ENCODE measurements around the gene GREB1L. TPM values are rescaled to one million over a fixed set of nuclear protein-coding genes. Genes with fewer than 3 reads are reported as not detected.

The GREB1L gene
- total RNA-seq, 1 donor from 2014 or later, result 0.70 TPM

DNA sequence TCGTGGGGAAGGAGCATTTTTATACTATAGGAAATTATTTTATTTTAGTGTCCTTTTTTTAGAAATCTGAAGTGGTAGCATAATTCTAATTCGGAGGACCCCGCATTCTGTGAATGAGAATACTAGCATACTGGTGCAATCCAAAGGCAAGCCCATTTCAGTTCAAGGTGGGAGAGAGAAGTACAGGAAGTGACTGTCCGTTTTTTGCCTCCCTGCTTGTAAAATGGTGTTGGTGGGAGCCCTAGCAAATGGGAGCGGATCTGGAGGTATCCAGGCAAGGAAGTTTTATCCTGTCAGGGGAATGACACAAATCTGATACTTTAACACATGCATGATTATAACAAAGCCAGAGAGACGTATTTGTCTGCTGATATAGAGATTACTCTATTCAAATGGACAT, 216.8 kb downstream of the GREB1L start:
- H3K27me3 Mint-ChIP-seq (ENCODE audit: unreplicated experiment), result peaks cover 12% of the 10 kb centered on the region
- H3K36me3 Mint-ChIP-seq (ENCODE audit: unreplicated experiment), result no peaks in the 10 kb centered on the region
- H3K4me1 Mint-ChIP-seq (ENCODE audit: unreplicated experiment), result peaks cover 15% of the 10 kb centered on the region
- TF ChIP-seq, protein P1, sequence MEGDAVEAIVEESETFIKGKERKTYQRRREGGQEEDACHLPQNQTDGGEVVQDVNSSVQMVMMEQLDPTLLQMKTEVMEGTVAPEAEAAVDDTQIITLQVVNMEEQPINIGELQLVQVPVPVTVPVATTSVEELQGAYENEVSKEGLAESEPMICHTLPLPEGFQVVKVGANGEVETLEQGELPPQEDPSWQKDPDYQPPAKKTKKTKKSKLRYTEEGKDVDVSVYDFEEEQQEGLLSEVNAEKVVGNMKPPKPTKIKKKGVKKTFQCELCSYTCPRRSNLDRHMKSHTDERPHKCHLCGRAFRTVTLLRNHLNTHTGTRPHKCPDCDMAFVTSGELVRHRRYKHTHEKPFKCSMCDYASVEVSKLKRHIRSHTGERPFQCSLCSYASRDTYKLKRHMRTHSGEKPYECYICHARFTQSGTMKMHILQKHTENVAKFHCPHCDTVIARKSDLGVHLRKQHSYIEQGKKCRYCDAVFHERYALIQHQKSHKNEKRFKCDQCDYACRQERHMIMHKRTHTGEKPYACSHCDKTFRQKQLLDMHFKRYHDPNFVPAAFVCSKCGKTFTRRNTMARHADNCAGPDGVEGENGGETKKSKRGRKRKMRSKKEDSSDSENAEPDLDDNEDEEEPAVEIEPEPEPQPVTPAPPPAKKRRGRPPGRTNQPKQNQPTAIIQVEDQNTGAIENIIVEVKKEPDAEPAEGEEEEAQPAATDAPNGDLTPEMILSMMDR (IDR thresholded peaks at IDR 0.05), result no peak
- no peaks in the 10 kb centered on the region for H3K9me3 Mint-ChIP-seq (ENCODE audit: unreplicated experiment)
- no peak overlapping the region for H3K27ac Mint-ChIP-seq (ENCODE audit: unreplicated experiment)
- no peak for DNase-seq (ENCODE audit: extremely low spot score, unreplicated experiment)
- no peak overlapping the region for H3K4me3 Mint-ChIP-seq (ENCODE audit: unreplicated experiment)

DNA sequence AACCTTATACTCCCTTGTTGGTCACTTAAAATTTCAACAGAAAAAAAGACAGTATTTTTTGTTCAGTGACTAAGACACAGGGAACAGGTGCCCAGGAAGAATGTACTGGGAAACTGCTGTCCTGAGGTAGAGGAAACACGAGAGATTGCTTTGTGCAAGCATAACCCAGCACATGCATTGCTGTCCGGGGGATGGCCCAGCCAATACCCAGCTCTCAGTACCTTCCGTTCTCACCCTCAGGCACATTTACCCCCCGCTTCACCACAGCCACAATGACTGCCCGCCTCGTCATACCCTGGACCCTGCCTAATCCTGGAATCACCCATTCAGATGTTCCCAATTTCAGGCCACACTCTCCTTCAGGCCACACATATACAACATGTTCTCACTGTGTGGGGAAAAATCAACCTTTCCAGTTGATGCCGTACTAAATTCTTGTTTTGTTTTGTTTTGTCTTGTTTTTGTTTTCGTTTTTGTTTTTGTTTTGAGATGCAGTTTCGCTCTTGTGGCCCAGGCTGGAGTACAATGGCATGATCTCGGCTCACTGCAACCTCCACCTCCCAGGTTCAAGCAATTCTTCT, 217.8 kb downstream of the GREB1L start:
- H3K9me3 Mint-ChIP-seq (ENCODE audit: unreplicated experiment), result no peaks in the 10 kb centered on the region
- H3K27ac Mint-ChIP-seq (ENCODE audit: unreplicated experiment), result no peak overlapping the region
- TF ChIP-seq, protein P1 (IDR thresholded peaks at IDR 0.05), result no peak
- peaks cover 19% of the 10 kb centered on the region for H3K27me3 Mint-ChIP-seq (ENCODE audit: unreplicated experiment)
- H3K4me3 Mint-ChIP-seq (ENCODE audit: unreplicated experiment), result no peak overlapping the region
- peaks cover 15% of the 10 kb centered on the region for H3K4me1 Mint-ChIP-seq (ENCODE audit: unreplicated experiment)
- H3K36me3 Mint-ChIP-seq (ENCODE audit: unreplicated experiment), result no peaks in the 10 kb centered on the region
- no peak for DNase-seq (ENCODE audit: extremely low spot score, unreplicated experiment)

DNA sequence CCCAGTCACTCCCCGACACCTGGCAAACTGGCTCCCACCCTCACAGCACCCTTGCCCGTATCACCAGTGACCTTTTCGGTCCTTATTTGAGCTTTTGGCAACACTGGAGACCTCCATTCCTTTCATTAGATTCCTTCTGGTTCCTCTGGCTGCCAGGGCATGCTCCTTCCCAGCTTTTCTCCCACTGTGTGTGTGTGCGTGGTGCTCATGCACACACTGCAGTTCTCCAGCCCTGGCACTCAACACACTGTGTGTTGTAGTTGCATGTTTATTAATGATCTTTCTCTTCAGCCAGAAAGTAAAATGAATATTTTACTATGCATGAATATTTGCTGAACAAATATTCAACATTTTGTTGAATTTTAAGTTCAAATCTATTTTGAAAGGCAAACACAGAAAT, 219.4 kb downstream of the GREB1L start:
- TF ChIP-seq, protein P1 (IDR thresholded peaks at IDR 0.05), result no peak
- no peak overlapping the region for H3K4me3 Mint-ChIP-seq (ENCODE audit: unreplicated experiment)
- H3K4me1 Mint-ChIP-seq (ENCODE audit: unreplicated experiment), result peaks cover 15% of the 10 kb centered on the region
- no peaks in the 10 kb centered on the region for H3K9me3 Mint-ChIP-seq (ENCODE audit: unreplicated experiment)
- H3K36me3 Mint-ChIP-seq (ENCODE audit: unreplicated experiment), result no peaks in the 10 kb centered on the region
- no peak overlapping the region for H3K27ac Mint-ChIP-seq (ENCODE audit: unreplicated experiment)
- DNase-seq (ENCODE audit: extremely low spot score, unreplicated experiment), result no peak
- H3K27me3 Mint-ChIP-seq (ENCODE audit: unreplicated experiment), result peaks cover 22% of the 10 kb centered on the region

DNA sequence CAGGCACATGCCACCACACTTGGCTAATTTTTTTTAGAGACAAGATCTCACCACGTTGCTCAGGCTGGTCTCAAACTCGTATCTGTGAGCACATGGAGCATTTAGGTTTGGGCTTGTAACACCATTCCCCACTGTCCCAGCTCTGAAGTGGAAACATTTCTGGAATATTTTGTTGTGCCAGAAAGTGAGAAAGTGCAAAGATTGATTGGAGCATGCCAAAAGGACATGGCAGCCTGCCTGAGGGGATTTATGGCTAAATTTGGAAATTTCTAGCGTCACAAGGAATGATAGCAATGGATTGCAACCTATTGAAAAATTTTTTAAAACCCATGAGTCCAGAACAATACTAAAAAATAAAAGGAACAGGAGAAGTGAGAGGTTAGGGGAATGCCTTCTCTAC, 221.7 kb downstream of the GREB1L start:
- Mint-ChIP-seq H3K4me3 (ENCODE audit: unreplicated experiment) (no peak overlapping the region), H3K9me3 (ENCODE audit: unreplicated experiment) (no peaks in the 10 kb centered on the region), H3K27me3 (ENCODE audit: unreplicated experiment) (peaks cover 42% of the 10 kb centered on the region), H3K36me3 (ENCODE audit: unreplicated experiment) (no peaks in the 10 kb centered on the region), H3K27ac (ENCODE audit: unreplicated experiment) (no peak overlapping the region), H3K4me1 (ENCODE audit: unreplicated experiment) (peaks cover 3% of the 10 kb centered on the region)
- TF ChIP-seq, protein P1 (IDR thresholded peaks at IDR 0.05), result no peak
- no peak for DNase-seq (ENCODE audit: extremely low spot score, unreplicated experiment)

DNA sequence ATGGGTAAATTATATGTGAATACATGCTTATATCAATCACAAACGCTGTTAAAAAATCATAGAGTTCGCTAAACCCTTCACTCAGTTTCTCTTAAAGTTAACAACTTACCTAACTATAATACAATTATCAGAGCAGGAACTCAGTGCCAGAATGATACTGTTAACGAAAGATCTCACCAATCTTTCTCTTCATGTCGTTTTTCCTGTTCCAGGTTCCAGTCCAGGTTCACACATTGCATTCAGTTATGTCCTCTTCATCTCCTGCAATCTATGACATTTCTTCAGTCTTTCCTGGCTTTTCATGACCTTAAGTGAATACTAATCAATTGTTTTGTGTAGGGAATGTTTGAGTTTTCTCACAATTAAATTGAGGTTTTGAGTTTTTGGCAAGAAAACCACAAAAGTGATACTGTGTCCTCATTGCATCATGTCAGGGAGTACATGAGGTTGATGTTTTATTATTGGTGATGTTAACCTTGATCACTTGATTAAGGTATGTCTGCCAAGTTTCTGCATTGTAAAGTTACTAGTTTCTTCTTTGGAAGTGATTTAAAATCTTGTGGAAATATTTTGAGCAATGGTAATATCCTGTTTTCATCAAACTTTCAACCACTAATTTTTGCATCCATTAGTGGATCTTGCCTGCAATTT, 226.6 kb downstream of the GREB1L start:
- TF ChIP-seq, protein P1 (IDR thresholded peaks at IDR 0.05), result no peak
- Mint-ChIP-seq H3K27ac (ENCODE audit: unreplicated experiment) (no peak overlapping the region), H3K36me3 (ENCODE audit: unreplicated experiment) (peaks cover under 1% of the 10 kb centered on the region), H3K9me3 (ENCODE audit: unreplicated experiment) (no peaks in the 10 kb centered on the region), H3K4me1 (ENCODE audit: unreplicated experiment) (no peaks in the 10 kb centered on the region), H3K27me3 (ENCODE audit: unreplicated experiment) (peaks cover 58% of the 10 kb centered on the region), H3K4me3 (ENCODE audit: unreplicated experiment) (no peak overlapping the region)
- no peak for DNase-seq (ENCODE audit: extremely low spot score, unreplicated experiment)

All from osteocyte (in vitro differentiated cells).